Measurements from ENCODE around the gene ZFAND4.
"Not testable (repeated sequence)": the region's sequence is repeated elsewhere in the genome, so short reads cannot be mapped to it uniquely, and the experiment has no call there.

Gene ZFAND4

GRCh38 chr10:45589868-45590267, 82.7 kb downstream of the ZFAND4 start:
- DNase-seq (ENCODE audit: low read depth), result no peak

DNA sequence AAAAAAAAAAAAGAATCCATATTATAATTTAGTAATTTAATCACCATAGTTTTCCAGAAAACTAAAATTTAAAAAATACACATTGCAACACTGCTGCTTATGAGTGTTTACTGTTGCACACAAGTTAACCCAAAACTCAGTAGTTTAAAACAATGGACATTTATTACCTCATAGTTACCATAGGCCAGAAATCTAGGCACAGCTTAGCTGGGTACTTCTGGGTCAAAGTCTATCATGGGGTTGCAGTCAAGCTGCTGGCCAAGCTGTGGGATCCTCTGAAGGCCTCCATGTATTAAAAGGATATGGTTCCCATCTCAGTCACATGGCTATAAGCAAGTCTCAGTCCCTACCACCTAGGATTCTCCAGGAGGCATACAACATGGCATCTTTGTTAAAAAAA, 83.6 kb downstream of the ZFAND4 start:
- DNase-seq (ENCODE audit: low read depth), result no peak

DNA sequence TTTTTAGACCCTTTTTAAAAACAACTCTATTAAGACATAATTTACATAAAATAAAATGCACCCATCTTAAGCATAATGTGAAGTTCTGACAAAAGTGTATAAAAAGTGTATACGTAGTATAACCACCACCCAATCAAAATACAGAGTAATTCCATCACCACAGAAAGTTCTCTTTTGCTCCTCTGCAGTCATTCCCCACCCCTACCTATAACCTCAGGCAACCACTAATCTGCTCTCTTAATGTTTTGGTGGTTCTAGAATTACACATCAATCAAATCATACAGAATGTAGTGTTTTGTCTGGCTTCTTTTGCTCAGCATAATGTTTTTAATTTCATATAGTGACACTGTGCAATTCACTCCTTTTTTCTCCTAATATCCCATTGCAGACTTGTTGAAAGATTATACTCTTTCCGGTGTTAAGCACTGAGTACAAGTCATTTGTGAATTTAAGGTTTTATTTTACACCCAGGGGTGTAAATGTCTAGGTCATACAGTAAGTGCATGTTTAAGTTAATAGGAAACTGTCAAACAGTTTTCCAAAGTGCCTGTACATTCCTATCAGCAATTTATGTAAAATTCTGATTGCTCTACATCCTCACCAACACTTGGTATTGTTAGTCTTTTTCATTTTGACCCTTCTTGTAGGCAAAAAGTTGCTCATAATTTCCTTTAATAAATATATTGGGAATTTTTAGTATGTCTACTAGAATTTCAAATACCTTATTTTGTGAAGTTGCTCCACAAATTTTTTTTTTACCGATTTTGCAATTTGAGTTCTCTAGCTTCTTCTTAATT, 86.3 kb downstream of the ZFAND4 start:
- no peak for DNase-seq (ENCODE audit: low read depth)

DNA sequence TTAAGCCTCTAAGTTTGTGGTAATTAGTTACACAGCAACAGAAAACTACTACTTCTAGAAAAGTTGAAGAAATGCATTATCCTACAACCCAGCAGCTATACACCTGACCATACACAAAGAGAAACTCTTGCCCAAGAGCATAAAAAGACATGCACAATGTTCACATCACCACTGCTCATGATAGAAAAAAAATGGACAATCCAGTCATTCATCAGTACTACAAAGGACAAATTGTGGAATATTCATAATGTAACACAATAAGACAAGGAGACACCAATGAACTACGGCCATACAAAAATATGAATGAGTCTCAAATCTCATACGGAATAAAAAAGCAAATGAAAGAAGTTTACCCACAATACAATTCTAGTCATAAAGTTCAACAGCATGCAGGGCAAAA, 87.4 kb downstream of the ZFAND4 start:
- no peak for DNase-seq (ENCODE audit: low read depth)

GRCh38 chr10:45582386-45582781, 90.2 kb downstream of the ZFAND4 start:
- no peak for DNase-seq (ENCODE audit: low read depth)

DNA sequence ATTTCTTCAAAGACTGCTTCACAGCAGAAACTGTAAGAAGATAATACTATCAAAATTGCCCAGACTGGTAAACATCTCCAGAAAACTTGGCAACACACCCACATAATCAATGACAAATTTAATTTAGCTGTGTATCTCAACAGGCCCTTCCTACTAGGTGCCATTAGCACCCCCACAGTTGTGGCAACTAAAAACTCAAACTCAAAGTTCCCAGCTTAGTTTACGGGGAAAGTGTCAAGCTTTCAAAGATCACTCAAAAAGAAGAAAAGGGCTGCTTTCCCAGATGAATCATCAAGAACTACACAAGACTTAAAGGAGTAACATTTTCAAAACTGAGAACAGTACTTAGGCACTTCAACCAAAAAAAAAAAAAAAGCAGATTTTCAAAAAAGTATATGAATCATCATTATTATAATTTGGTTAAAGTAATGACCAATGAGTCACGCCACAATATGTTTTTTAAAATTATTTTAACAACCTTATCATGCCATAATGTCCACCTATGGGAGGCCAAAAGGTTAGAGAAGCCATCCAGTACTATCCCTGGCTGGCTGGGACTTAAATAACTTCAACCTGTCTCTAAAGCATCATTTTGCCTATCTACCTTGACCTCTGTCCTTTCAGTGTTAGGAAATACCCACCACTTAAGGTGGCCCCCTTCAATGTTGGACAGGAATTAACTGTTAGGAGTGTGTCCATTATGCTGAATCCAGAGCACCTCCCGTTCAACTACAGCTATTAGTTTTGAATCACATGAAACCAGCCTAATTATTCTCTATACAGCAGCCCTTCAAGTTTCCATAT, 90.8 kb downstream of the ZFAND4 start:
- no peak for DNase-seq (ENCODE audit: low read depth)

- DNase-seq (ENCODE audit: low read depth), result no peak
Observed at GRCh38 chr10:45581216-45581549, 91.4 kb downstream of the ZFAND4 start.

- no peak for DNase-seq (ENCODE audit: low read depth)
Observed at GRCh38 chr10:45580371-45581215, 92.0 kb downstream of the ZFAND4 start.

- no peak for DNase-seq (ENCODE audit: low read depth)
Observed at GRCh38 chr10:45578384-45578971, 94.1 kb downstream of the ZFAND4 start.

- no peak for DNase-seq (ENCODE audit: low read depth)
Observed at GRCh38 chr10:45575966-45576597, 96.5 kb downstream of the ZFAND4 start.

DNA sequence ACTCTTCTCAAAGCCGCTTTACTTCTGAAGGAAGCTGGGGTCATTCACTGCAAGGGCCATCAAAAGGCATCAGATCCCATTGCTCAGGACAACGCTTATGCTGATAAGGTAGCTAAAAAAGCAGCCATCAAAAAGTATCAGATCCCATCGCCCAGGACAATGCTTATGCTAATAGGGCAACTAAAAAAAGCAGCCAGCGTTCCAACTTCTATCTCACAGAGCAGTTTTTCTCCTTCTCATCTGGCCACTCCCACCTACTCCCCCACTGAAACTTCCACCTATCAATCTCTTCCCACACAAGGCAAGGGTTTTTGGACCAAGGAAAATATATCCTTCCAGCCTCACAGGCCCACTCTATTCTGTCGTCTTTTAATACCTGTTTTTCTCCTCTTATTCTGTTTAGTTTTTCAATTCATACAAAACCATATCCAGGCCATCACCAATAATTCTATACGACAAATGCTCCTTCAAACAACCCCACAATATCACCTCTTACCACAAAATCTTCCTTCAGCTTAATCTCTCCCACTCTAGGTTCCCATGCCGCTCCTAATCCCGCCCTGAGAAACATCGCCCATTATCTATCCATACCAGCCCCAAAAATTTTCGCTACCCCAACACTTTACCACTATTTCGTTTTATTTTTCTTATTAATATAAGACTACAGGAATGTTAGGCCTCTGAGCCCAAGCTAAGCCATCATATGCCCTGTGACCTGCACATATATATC, 97.4 kb downstream of the ZFAND4 start:
- DNase-seq (ENCODE audit: low read depth), result not testable (repeated sequence)

DNA sequence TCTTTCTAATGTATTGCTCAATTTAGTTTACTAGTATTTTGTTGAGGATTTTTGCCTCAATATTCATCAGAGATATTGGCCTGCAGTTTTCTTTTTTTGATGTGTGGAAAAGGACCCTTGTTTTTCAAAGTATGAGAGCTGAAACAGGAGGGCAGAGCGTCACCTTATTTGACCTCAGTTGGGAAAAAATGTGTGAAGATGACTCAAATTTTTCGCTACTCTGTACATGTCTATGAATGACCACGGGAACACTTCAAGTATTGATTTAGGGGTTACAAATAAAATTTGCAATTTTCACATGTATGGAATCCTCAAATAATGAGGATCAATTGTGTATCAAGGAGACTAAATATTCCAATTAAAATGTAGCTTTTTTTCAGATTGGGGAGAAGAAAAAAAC, 103.1 kb downstream of the ZFAND4 start:
- DNase-seq (ENCODE audit: low read depth), result no peak

DNA sequence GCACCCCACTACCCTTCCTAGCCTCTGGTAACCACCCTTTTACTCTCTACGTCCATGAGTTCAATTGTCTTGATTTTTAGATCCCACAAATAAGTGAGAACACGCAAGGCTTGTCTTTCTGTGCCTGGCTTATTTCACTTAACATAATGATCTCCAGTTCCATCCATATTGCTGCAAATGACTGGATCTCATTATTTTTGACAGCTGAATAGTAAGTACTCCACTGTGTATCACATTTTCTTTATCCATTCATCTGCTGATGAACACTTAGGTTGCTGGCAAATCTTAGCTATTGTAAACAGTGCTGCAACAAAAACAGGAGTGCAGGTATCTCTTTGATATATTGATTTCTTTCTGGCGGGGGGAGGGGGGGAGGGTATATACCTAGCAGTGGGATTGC, 106.2 kb downstream of the ZFAND4 start:
- DNase-seq (ENCODE audit: low read depth), result no peak

All from stimulated activated CD8-positive, alpha-beta memory T cell treated with anti-CD3 and anti-CD28 coated beads, Interleukin-4, amount 100 ng/mL, for 24 hours (primary cell).